GM23248 (cell line): ENCODE measurements around the gene THRSP. TPM values are rescaled to one million over a fixed set of nuclear protein-coding genes. Genes with fewer than 3 reads are reported as not detected.

Source experiments
- DNase-seq: peaks from one replicate; pipeline ENCODE4 v3.0.0-alpha.2; 2015
- H2AFZ ChIP-seq: fragments of 200-600 bp; sonication (generic); 2 replicates; pipeline ENCODE4 v1.6.1; 2016; ENCODE audit warnings: antibody characterized with exemption
- H3F3A ChIP-seq: fragments of 200-600 bp; sonication (generic); 2 replicates; pipeline ENCODE4 v1.6.1; 2016; ENCODE audit warnings: mild to moderate bottlenecking, antibody characterized with exemption, mixed run types; ENCODE audit not compliant: insufficient read depth
- H3K27ac ChIP-seq: fragments of 200-600 bp; sonication (generic); 2 replicates; pipeline ENCODE4 v1.5.1; 2016; ENCODE audit warnings: mild to moderate bottlenecking
- H3K27me3 ChIP-seq: fragments of 200-600 bp; sonication (generic); replicated peaks from 2 replicates; pipeline ENCODE4 v1.6.1; 2016; ENCODE audit warnings: mild to moderate bottlenecking; ENCODE audit not compliant: insufficient read depth
- H3K36me3 ChIP-seq: fragments of 200-600 bp; sonication (generic); 2 replicates; pipeline ENCODE4 v1.6.1; 2016; ENCODE audit warnings: low read depth, mild to moderate bottlenecking
- H3K4me1 ChIP-seq: fragments of 200-600 bp; sonication (generic); 2 replicates; pipeline ENCODE4 v1.6.1; 2016; ENCODE audit warnings: mild to moderate bottlenecking; ENCODE audit not compliant: insufficient read depth
- H3K4me2 ChIP-seq: fragments of 200-600 bp; sonication (generic); one replicate; pipeline ENCODE4 v1.6.1; 2016; ENCODE audit warnings: mild to moderate bottlenecking; ENCODE audit not compliant: unreplicated experiment
- H3K4me3 ChIP-seq: fragments of 200-600 bp; sonication (generic); 2 replicates; pipeline ENCODE4 v1.5.1; 2016; ENCODE audit warnings: mild to moderate bottlenecking
- H3K79me2 ChIP-seq: fragments of 200-600 bp; sonication (generic); 2 replicates; pipeline ENCODE4 v1.6.1; 2016; ENCODE audit warnings: mild to moderate bottlenecking; ENCODE audit not compliant: insufficient read depth
- H3K9ac ChIP-seq: fragments of 200-600 bp; sonication (generic); 2 replicates; pipeline ENCODE4 v1.6.1; 2016; ENCODE audit warnings: mild to moderate bottlenecking
- H3K9me2 ChIP-seq: fragments of 200-600 bp; sonication (generic); 2 replicates; pipeline ENCODE4 v1.6.1; 2016; ENCODE audit warnings: mixed run types, mild to moderate bottlenecking, moderate library complexity; ENCODE audit not compliant: insufficient read depth
- H3K9me3 ChIP-seq: fragments of 200-600 bp; sonication (generic); one replicate; pipeline ENCODE4 v1.6.1; 2017; ENCODE audit warnings: low read depth
- H4K20me1 ChIP-seq: fragments of 200-600 bp; sonication (generic); 2 replicates; pipeline ENCODE4 v1.6.0; 2016; ENCODE audit not compliant: insufficient read depth
- EZH2 ChIP-seq: fragments of 200-600 bp; sonication (generic); IDR thresholded peaks from 2 replicates; pipeline ENCODE4 v1.6.1; 2018; ENCODE audit warnings: antibody characterized with exemption, mild to moderate bottlenecking; ENCODE audit not compliant: insufficient read depth, poor library complexity, severe bottlenecking
- EZH2phosphoT487 ChIP-seq: fragments of 200-600 bp; sonication (generic); IDR thresholded peaks from 2 replicates; pipeline ENCODE4 v1.6.1; 2018; ENCODE audit warnings: antibody characterized with exemption, moderate library complexity, mild to moderate bottlenecking, low read depth; ENCODE audit not compliant: insufficient read depth
- WGBS, 2 experiments: methylation state at CpG; one replicate each; pipeline ENCODE4 v1.1.6; 2015 to 2017; ENCODE audit warnings: low lambda C conversion rate in 2 of 2, low coverage in 1 of 2; ENCODE audit errors: missing lambda C conversion rate in 2 of 2; 5-methylcytosine and 5-hydroxymethylcytosine counted together
- in situ Hi-C: fragments of 300-500 bp; cut with MboI; formaldehyde crosslinking; loops from 2 replicates; pipeline ENCODE4 v1.15.0; 2020
- polyA plus RNA-seq: library from polyadenylated mRNA; unstranded; fragments of >200 nt; fragmentation: Nextera tagmentation; extraction: Ambion mirVana; gene quantifications from 2 replicates; pipeline ENCODE4 v1.2.1, GENCODE V29; 2016
- total RNA-seq: library from RNA; depleted of rRNA; stranded (reverse); fragments of >200 nt; shearing (Covaris generic); gene quantifications from 2 replicates; pipeline ENCODE4 v1.2.3, GENCODE V29; 2014

The THRSP gene
- total and polyA plus RNA-seq, 2 experiments from 2014 or later, result not detected

DNA sequence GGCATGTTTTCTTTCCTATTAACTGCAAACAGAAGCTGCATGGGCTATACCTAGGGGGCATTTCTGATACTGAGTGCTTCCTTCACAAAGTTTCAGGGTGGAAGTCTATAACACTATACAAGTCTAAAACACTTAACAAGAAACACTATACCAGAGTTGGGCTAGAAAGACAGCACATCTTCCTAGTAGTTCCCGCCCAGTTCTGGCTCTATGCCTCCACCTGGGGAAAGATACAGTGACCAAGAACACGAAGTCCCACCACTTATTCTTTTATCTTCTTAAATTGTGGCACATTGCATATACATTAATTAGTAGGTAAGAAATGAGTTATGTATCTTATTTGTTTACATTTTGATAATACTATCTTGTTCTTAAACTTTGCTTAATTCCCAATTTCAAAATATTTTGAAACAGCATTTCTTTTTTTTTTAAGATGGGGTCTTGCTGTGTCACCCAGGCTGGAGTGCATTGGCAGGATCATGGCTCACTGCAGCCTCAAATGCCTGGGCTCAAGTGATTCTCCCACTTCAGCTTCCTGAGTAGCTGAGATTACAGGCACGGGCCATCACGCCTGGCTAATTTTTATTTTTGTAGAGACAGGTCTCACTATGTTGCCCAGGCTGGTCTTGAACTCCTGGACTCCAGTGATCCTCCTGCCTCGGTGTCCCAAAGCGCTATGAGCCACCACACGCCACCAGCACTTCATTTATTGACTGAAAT lies 34.2 kb downstream of the THRSP start:
- Histone ChIP-seq H3K4me2 (no peak overlapping the region), H3K79me2 (no peaks in the 10 kb centered on the region), H3K36me3 (peaks cover 8% of the 10 kb centered on the region; the same call in 1 of the 2 replicates)

DNA sequence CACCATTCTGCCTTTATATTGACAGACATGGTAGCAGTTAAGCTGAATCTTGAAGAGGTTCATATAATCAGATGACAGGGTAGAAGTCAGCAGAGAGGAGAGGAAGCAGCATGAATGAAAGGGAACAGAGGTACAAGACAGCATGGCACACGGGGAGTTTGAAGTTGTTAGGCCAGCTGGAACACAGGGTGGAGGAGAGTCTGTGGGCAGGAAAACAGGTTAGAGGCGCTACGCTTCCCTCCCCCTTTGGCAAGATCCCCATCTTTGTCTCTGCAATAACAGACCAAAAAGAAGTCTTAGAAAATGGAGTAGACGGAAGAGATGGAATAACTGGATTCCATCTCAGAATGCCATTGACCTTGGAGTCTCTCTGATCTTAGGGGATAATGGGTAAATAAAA lies 36.0 kb downstream of the THRSP start:
- Histone ChIP-seq H4K20me1 (no peaks in the 10 kb centered on the region), H3K4me2 (no peak overlapping the region), H3K36me3 (peaks cover 5% of the 10 kb centered on the region; the same call in 1 of the 2 replicates), H2AFZ (no peak overlapping the region), H3K79me2 (no peaks in the 10 kb centered on the region), H3K4me1 (no peaks in the 10 kb centered on the region), H3K27ac (no peak overlapping the region), H3K9me2 (no peaks in the 10 kb centered on the region), H3K9me3 (no peaks in the 10 kb centered on the region), H3K27me3 (no peaks in the 10 kb centered on the region), H3F3A (no peaks in the 10 kb centered on the region), H3K9ac (no peak overlapping the region), H3K4me3 (no peak overlapping the region)
- WGBS, 2 experiments, result 96% methylated on average over 4 of the region's 4 CpGs
- no peak for TF ChIP-seq EZH2
- no peak for TF ChIP-seq EZH2phosphoT487
- no peak for DNase-seq
- in situ Hi-C loops, result no loop called here

More for the DNA sequence above, 34.2 kb downstream of the THRSP start:
- 97% methylated on average over 7 of the region's 7 CpGs for WGBS, 2 experiments
- no peak for DNase-seq
- Histone ChIP-seq H3K4me1 (no peaks in the 10 kb centered on the region), H3K27ac (no peak overlapping the region), H4K20me1 (no peaks in the 10 kb centered on the region), H3F3A (no peaks in the 10 kb centered on the region), H3K9me2 (no peaks in the 10 kb centered on the region), H3K27me3 (no peaks in the 10 kb centered on the region), H3K9ac (no peak overlapping the region), H2AFZ (no peak overlapping the region), H3K4me3 (no peak overlapping the region), H3K9me3 (no peaks in the 10 kb centered on the region)
- in situ Hi-C loops, result no loop called here
- TF ChIP-seq EZH2phosphoT487 (no peak), EZH2 (no peak)

DNA sequence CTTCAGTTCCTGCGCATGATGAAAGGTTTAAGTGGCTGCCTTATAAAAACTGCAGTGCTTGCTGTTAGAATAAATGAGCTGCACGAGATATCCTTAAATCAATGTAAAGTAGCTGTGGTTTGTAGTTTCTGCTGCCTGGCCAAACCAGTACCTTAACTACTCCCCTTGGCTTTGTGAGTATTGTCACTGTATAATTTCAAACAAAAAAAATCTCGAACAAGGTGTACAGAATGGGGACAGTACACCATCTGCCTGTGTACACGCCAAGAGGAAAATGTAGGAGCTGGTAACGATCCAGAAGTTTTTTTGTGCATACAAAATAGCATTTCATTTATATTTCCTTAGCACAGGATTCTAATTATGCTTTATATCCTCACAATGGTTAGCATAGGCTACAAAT lies 36.6 kb downstream of the THRSP start:
- WGBS, 2 experiments, result 90 to 97% methylated on average over 5 of the region's 5 CpGs
- H3K9ac ChIP-seq, result no peak overlapping the region
- H3K9me3 ChIP-seq, result no peaks in the 10 kb centered on the region
- in situ Hi-C loops, result no loop called here
- no peaks in the 10 kb centered on the region for H4K20me1 ChIP-seq
- H2AFZ ChIP-seq, result no peak overlapping the region
- no peak for DNase-seq
- H3K27ac ChIP-seq, result no peak overlapping the region
- no peaks in the 10 kb centered on the region for H3K27me3 ChIP-seq
- H3K4me2 ChIP-seq, result no peak overlapping the region
- H3F3A ChIP-seq, result no peaks in the 10 kb centered on the region
- H3K79me2 ChIP-seq, result no peaks in the 10 kb centered on the region
- H3K4me3 ChIP-seq, result no peak overlapping the region
- peaks cover 5% of the 10 kb centered on the region; the same call in 1 of the 2 replicates for H3K36me3 ChIP-seq
- no peaks in the 10 kb centered on the region for H3K4me1 ChIP-seq
- no peaks in the 10 kb centered on the region for H3K9me2 ChIP-seq
- no peak for TF ChIP-seq EZH2
- TF ChIP-seq EZH2phosphoT487, result no peak

DNA sequence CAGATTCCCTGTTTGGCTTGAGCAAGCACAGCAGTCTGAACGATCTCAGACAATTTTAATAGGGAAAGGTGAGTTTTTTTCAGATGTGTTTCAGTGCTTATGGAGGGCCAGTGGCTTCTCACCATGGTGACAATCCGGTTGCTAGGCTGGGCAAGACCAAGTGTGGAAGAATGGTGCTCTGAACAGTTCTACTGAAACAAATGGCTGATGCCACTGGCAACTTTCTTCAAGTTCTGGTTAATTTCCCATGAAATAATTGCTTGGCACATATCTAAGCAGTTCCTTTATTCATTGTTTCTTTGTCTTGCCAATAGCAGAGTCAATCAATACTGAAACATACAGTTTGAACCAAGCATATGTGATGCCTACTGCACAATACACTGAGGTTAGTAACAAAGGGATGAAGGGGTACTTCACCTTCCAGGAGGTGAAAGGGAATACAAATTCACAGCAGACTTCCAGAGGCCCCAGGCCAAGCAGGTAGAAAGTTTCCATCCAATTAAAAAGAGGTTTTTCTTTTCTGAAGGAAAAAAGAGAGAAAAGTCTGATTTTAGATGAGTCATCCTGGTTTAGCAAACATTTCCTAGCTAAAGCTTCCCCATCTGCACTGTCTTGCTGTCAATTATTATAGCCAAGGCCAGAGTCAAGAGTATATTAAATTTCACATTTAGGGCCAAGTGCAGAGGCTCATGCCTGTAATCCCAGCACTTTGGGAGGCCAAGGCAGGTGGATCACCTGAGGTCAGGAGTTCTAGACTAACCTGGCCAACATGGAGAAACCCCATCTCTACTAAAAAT lies 37.2 kb downstream of the THRSP start:
- Histone ChIP-seq H3K9me3 (no peaks in the 10 kb centered on the region), H3F3A (no peaks in the 10 kb centered on the region), H3K9me2 (no peaks in the 10 kb centered on the region), H3K9ac (no peak overlapping the region), H4K20me1 (no peaks in the 10 kb centered on the region), H2AFZ (no peak overlapping the region), H3K79me2 (no peaks in the 10 kb centered on the region), H3K27ac (no peak overlapping the region), H3K4me3 (no peak overlapping the region), H3K4me1 (no peaks in the 10 kb centered on the region), H3K4me2 (no peak overlapping the region), H3K27me3 (no peaks in the 10 kb centered on the region), H3K36me3 (peaks cover 5% of the 10 kb centered on the region; the same call in 1 of the 2 replicates)
- TF ChIP-seq EZH2phosphoT487, result no peak
- TF ChIP-seq EZH2, result no peak
- WGBS, 2 experiments, result 73 to 88% methylated on average over 2 of the region's 2 CpGs
- no peak for DNase-seq
- in situ Hi-C loops, result no loop called here
